ENCODE data around the gene SLC16A6.
"Not testable (repeated sequence)": the region's sequence is repeated elsewhere in the genome, so short reads cannot be mapped to it uniquely, and the experiment has no call there.

Gene SLC16A6

DNA sequence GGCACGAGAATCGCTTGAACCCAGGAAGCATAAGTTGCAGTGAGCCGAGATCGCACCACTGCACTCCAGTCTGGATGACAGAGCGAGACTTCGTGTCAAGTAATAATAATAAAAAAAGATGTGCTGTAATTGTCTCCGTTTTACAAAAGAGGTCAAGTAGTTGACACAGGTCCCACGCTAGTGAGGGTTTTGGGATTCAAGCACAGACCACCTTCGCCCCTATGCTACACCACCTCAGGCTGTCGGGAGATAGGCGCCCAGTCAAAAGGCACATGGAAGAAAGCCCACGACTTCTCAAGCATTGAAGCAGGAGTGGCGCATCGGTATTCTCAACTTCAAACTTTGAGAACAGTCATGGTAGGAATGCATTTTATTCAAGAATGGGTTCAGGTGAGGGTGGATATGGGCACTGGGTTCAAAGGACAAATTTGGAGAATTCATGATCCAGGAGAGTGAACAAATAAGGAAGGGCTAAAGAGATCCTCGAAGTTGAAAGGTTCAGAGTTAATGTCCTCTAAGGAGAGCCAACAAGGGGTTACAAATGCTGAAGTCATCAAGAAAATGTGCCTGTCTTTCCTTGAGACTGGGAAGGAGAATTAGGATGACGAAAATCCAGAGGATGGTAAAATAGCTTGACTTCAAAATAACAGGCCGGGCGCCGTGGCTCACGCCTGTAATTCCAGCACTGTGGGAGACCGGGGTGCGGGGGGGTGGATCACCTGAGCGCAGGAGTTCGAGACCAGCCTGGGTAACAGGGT is 44.5 kb downstream of the SLC16A6 start:
- peak; percentile 14 for DNase-seq

DNA sequence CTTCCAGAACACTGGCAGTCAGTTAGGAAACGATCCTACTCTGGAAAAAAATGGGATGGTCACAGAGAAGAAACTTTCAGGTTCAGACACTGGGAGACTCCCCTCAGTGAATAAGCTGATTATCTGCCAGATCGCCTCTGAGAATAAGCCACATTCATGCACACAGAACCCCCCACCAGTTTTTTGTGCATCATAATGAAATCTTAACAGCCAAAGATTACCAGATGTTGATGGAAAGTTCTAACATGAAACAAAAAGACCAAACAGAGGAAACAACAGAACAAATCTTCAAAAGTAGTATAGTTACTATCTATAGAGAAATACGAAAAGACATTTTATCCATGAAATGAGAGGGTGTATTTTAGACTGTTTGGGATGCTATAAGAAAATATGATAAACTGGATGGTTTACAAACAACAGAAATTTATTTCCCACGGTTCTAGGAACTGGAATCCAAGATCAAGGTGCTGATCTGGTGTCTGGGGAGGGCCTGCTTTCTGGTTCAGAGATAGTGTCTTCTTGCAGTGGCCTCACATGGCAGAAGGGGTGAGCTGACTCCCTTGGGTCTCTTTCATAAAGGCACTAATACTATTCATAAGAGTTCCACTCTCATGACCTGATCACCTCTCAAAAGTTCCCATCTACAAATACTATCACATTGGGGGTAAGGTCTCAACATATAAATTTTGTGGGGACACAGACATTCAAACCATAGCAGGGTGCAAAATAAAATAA is 51.1 kb downstream of the SLC16A6 start:
- no peak for DNase-seq

- DNase-seq = no peak
Observed at GRCh38 chr17:68238871-68239253, 52.1 kb downstream of the SLC16A6 start.

- no peak for DNase-seq
Observed at GRCh38 chr17:68238164-68238870, 52.6 kb downstream of the SLC16A6 start.

GRCh38 chr17:68237369-68238163 is 53.4 kb downstream of the SLC16A6 start:
- DNase-seq = not testable (repeated sequence)

GRCh38 chr17:68235336-68235791 is 55.6 kb downstream of the SLC16A6 start:
- DNase-seq = peak; percentile 19

DNA sequence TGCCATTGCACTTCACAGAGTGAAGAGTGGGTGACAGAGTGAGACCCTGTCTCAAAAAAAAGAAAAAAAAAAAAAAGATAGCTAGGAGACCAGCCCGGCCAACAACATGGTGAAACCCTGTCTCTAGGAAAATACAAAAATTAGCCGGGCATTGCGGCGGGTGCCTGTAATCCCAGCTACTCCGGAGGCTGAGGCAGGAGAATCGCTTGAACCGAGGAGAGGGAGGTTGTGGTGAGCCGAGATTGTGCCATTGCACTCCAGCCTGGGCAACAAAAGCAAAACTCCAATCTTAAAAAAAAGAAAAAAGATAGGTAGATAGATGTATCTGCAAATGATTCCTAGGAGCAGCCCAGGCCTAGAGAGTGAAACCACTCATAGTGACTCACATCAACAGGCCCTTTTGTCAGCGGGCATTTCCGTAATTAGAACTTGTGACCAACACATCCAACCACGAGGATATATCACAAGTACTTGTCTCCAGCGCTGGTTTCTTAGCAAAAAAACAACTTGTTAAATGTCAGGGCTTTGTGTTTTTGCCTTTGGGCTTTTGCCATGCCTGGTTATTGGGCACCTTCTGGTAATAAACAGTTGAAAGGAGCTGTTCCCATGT is 56.1 kb downstream of the SLC16A6 start:
- not testable (repeated sequence) for DNase-seq

DNA sequence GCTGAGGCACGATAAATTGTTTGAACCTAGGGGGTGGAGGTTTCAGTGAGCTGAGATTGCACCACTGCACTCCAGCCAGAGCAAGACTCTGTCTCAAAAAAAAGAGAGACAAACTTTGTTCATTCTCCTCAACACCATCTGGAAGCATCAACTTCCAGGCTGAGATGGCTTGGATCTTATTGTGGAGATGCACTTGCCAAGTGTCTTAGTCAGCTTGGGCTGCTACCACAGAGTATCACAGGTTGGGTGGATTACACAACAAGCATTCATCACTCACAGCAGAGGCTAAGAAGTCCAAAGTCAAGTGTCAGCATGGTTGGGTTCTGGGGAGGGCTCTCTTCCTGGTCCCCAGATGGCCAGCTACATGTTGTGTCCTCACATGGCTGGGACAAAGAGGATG is 58.2 kb downstream of the SLC16A6 start:
- DNase-seq = not testable (repeated sequence)

GRCh38 chr17:68231541-68231940 is 59.4 kb downstream of the SLC16A6 start:
- no peak for DNase-seq

DNA sequence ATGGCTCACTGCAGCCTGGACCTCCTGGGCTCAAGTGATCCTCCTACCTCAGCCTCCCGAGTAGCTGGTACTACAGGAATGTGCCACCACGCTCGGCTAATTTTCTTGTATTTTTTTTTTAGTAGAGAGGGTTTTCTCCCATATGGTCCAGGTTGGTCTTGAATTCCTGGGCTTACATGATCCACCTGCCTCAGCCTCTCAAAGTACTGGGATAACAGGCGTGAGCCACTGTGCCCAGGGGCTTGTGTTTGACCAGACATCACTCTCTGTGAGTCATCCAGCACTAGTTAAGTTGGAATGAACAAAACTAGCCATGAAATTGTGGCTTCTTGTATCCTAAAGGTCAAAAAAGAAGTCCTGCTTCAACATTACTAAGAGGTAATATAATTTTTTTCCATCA is 59.8 kb downstream of the SLC16A6 start:
- not testable (repeated sequence) for DNase-seq

DNA sequence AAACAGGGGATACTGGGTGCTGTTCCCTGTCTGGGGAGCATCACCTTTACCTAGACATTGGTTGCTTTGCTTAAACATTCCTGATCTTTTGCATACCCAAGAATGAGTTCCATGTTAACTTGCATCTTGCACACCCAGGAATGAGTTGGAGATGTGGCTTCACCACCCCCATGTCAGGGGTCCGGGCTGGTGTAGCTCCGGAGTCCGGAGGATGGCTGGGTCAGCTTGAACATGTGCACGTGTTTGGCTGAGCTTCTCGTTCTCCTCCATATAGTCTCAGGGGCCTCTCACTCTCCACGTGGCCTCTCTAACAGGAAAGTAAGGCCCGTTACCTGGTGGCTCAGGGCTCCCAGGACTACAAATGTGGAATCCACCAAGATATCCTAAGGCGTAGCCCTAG is 61.3 kb downstream of the SLC16A6 start:
- DNase-seq = no peak

DNA sequence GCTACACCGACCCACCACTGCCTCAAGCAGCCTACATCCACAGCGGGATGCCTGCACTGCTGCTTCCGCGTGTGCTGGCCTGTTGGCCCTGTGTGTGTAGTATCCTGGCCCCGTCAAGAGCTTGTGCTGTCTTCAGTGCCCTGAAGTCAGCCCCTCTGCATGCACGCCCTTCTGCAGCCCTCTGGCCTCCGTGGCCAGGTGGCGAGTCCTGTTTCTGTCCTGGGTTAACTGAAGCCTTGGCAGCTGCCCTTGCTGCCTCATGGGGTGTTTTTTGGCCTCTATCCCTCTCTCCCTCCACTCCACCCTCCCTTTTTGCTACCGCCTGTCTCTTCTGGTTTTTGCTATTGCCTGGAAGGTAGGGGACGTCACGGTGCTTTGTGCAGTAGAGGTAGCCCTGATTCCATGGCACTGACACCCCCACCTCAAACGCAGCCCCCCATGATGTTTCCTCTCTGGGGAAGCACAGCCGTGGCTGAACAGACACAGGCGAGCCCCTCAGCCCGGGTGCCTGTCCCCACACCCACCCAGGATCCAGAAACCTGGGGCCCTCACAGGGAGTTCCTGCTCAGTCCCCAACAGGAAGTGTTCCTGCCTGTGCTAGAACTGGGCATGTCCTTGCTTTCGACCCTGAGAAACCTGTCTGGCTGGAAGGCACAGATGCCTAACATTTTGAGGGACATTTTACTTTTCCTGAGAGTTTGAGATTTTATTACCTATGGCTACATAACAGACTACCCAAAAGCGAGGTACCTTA is 61.9 kb downstream of the SLC16A6 start:
- DNase-seq = no peak

GRCh38 chr17:68228039-68228680 is 62.8 kb downstream of the SLC16A6 start:
- DNase-seq = not testable (repeated sequence)

DNA sequence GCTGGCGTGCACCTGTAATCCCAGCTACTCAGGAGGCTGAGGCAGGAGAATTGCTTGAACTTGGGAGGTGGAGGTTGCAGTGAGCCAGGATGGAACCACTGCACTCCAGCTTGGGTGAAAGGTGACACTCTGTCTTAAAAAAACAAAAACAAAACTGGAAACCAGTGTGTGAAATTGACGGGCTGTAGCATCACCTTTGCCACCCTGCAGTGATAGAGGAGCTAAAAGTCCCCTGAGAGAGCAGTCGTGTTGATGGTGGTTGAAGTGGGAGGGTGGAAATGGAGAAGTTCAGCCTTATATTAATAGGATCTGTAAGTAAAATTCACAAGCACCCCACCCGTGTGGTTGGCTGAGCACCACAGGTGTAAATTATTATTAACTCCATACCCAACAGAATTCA is 65.9 kb downstream of the SLC16A6 start:
- not testable (repeated sequence) for DNase-seq

DNA sequence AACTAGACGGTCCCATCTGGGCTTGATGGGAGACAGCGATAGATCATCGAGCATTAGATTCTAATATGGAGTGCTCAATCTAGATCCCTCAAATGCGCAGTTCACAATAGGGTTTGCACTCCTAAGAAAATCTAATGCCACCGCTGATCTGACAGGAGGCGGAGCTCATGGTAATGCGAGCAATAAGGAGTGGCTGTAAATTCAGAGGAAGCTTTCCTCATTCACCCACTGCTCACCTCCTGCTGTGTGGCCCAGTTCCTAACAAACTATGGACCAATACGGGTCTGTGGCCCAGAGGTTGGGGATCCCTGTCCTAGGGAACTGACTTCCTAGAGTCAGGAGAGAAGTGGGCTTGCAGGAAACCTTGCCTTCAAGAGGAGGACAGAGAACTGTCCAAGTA is 68.3 kb downstream of the SLC16A6 start:
- DNase-seq = no peak

GRCh38 chr17:68221786-68222185 is 69.1 kb downstream of the SLC16A6 start:
- no peak for DNase-seq

GRCh38 chr17:68220786-68221185 is 70.1 kb downstream of the SLC16A6 start:
- not testable (repeated sequence) for DNase-seq

DNA sequence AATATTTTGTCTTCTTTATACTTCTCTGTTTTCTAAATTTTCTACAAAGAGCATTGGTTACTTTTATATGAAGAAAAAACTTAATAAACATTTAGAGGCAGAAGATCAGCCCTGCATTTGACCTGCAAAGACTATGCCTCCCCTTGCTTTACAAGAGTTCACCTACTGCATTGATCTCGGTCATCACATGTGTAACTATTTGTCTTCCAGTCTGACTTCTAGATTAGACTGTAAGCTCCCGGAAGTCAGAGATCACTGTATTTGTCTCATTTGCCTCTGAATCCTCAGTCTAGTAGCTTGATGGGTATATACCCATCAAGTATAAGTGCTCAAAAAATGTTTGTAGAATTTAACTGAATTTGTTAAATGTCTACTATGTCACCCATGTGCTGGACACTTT is 70.7 kb downstream of the SLC16A6 start:
- DNase-seq = not testable (repeated sequence)

DNA sequence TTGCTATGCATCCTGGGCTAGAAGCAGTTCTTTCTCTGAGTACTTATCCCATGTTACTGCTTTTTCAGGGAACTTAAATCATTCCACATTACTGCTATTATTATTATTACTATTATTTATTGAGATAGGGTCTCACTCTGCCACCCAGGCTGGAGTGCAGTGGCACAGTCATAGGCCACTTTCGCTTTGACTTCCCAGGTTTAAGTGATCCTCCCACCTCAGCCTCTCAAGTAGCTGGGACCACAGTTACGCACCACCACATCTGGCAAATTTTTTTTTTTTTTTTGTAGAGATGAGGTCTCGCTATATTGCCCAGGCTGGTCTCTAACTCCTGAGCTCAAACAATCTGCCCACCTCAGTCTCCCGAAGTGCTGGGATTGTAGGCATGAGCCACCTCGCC is 71.5 kb downstream of the SLC16A6 start:
- DNase-seq = not testable (repeated sequence)
